HepG2 (cell line): ENCODE measurements around the gene DSCAM. TPM values are rescaled to one million over a fixed set of nuclear protein-coding genes. Genes with fewer than 3 reads are reported as not detected.

Source experiments
- ATAC-seq: fragments of 200-7000 bp; cut with Tn5 transposase; 3 replicates; pipeline ENCODE4 v1.9.1; 2020; ENCODE audit warnings: mild to moderate bottlenecking, moderate library complexity
- BruUV-seq: library from RNA; stranded (reverse); fragments of 400-500 nt; replicated peaks from 2 replicates; lab custom pipeline; 2021; lab: Mats Ljungman, UMichigan
- CTCF ChIA-PET: fragments of 300-600 bp; formaldehyde crosslinking; extraction: SDS; loops from one replicate; lab custom pipeline; 2021; ENCODE audit warnings: low total read pairs, inconsistent platforms, low intra/inter-chr PET ratio; lab: Yijun Ruan, JAX
- POLR2A ChIA-PET: fragments of 350-600 bp; sonication (Branson Sonifier 250); formaldehyde crosslinking; loops from one replicate; lab custom pipeline; 2020; ENCODE audit warnings: antibody characterized with exemption, inconsistent platforms; lab: Yijun Ruan, JAX
- DNase-seq: peaks from one replicate; pipeline ENCODE4 v3.0.0-alpha.2; 2015; ENCODE audit warnings: low spot score
- FAIRE-seq: peaks from 3 replicates; lab custom pipeline; 2011; peaks lifted over from hg19 to GRCh38; lab: Jason Lieb, UNC
- H2AFZ ChIP-seq: one replicate; pipeline ENCODE4 v1.6.1; 2011; ENCODE audit warnings: low read length, inconsistent platforms
- H3K27ac ChIP-seq: fragments of 300-600 bp; 3 replicates; pipeline ENCODE4 v1.8.0; 2011; ENCODE audit warnings: mixed run types, mild to moderate bottlenecking, mixed read lengths, low read length, inconsistent platforms; ENCODE audit not compliant: insufficient read depth; ENCODE audit errors: extremely low read length
- H3K27me3 ChIP-seq, 2 experiments: fragments of 200-600 bp in 1 of 2; 2 replicates in 1 of 2; 3 replicates in 1 of 2; pipeline versions ENCODE4 v1.6.0 to v1.8.0; 2011; ENCODE audit warnings: low read length in 2 of 2, mild to moderate bottlenecking in 2 of 2, moderate library complexity in 2 of 2, inconsistent platforms in 1 of 2; ENCODE audit not compliant: insufficient read depth in 2 of 2, control insufficient read depth in 1 of 2
- H3K36me3 ChIP-seq, 2 experiments: fragments of 200-600 bp in 1 of 2; replicated peaks in 1 of 2; 2 replicates in 1 of 2; 3 replicates in 1 of 2; pipeline versions ENCODE4 v1.5.1 to v1.8.0; 2011; ENCODE audit warnings: low read length in 2 of 2, inconsistent platforms in 1 of 2; ENCODE audit not compliant: insufficient read depth in 2 of 2, control insufficient read depth in 1 of 2
- H3K4me1 ChIP-seq: 2 replicates; pipeline ENCODE4 v1.5.1; 2012; ENCODE audit warnings: low read length, inconsistent platforms; ENCODE audit not compliant: insufficient read depth
- H3K4me2 ChIP-seq: 2 replicates; pipeline ENCODE4 v1.6.0; 2011; ENCODE audit warnings: low read depth, low read length, inconsistent platforms
- H3K4me3 ChIP-seq, 3 experiments: fragments of 200-600 bp in 1 of 3; sonication (generic), shearing (Covaris generic) in 1 of 3; replicated peaks in 1 of 3; 2 replicates each; pipeline ENCODE4 v1.5.1; 2011 to 2016; ENCODE audit warnings: low read length in 3 of 3, inconsistent platforms in 2 of 3, low read depth in 2 of 3, mild to moderate bottlenecking in 2 of 3, control low read depth in 1 of 3, mixed read lengths in 1 of 3; ENCODE audit not compliant: insufficient read depth in 1 of 3
- H3K79me2 ChIP-seq: one replicate; pipeline ENCODE4 v1.6.1; 2011; ENCODE audit warnings: low read length, inconsistent platforms; ENCODE audit not compliant: insufficient read depth
- H3K9ac ChIP-seq: 2 replicates; pipeline ENCODE4 v1.6.0; 2011; ENCODE audit warnings: mild to moderate bottlenecking, low read depth, low read length, inconsistent platforms; ENCODE audit not compliant: insufficient read depth
- H3K9me3 ChIP-seq: 2 replicates; pipeline ENCODE4 v1.5.1; 2012; ENCODE audit warnings: mild to moderate bottlenecking, low read length
- H4K20me1 ChIP-seq: 2 replicates; pipeline ENCODE4 v1.6.0; 2011; ENCODE audit warnings: inconsistent platforms, mild to moderate bottlenecking, low read length, moderate library complexity; ENCODE audit not compliant: insufficient read depth
- AKNA ChIP-seq: sonication (generic); formaldehyde crosslinking; IDR thresholded peaks from 2 replicates; pipeline ENCODE4 v1.4.0; 2020; ENCODE audit warnings: missing genetic modification reagents, borderline replicate concordance
- HMG20A ChIP-seq: IDR thresholded peaks from 2 replicates; pipeline ENCODE4 v1.6.1; 2016; ENCODE audit warnings: borderline replicate concordance
- JUN ChIP-seq: sonication (generic); formaldehyde crosslinking; IDR thresholded peaks from 2 replicates; pipeline ENCODE4 v1.4.0; 2020; ENCODE audit warnings: mild to moderate bottlenecking, missing genetic modification reagents
- JUND ChIP-seq: sonication (generic); formaldehyde crosslinking; IDR thresholded peaks from 2 replicates; pipeline ENCODE4 v1.8.0; 2022; ENCODE audit warnings: mild to moderate bottlenecking, missing genetic modification reagents
- KDM3A ChIP-seq: IDR thresholded peaks from 2 replicates; pipeline ENCODE4 v1.6.1; 2018; ENCODE audit warnings: low read depth, missing compliant biosample characterization
- MTERF4 ChIP-seq: sonication (generic); formaldehyde crosslinking; IDR thresholded peaks from 2 replicates; pipeline ENCODE4 v1.8.0; 2023; ENCODE audit warnings: mild to moderate bottlenecking, missing genetic modification reagents
- TEAD2 ChIP-seq: sonication (generic); formaldehyde crosslinking; IDR thresholded peaks from 2 replicates; pipeline ENCODE4 v1.9.0; 2021; ENCODE audit warnings: missing genetic modification reagents
- ZHX1 ChIP-seq: sonication (generic); formaldehyde crosslinking; IDR thresholded peaks from 2 replicates; pipeline ENCODE4 v1.8.1; 2022; ENCODE audit warnings: low read depth, mild to moderate bottlenecking, missing genetic modification reagents
- ZNF251 ChIP-seq: sonication (generic); formaldehyde crosslinking; IDR thresholded peaks from 2 replicates; pipeline ENCODE4 v1.9.0; 2021; ENCODE audit warnings: mild to moderate bottlenecking, missing genetic modification reagents
- WGBS: methylation state at CpG from one replicate; pipeline ENCODE4 v1.1.6; 2017; ENCODE audit warnings: low lambda C conversion rate; 5-methylcytosine and 5-hydroxymethylcytosine counted together
- in situ Hi-C: cut with HindIII; loops from 2 replicates; pipeline ENCODE4 v1.10.0; 2017; ENCODE audit warnings: low pct_unique_long_range_greater_than_20kb; ENCODE audit not compliant: extremely low pct_ligation_motif_present
- intact Hi-C: fragments of 100-400 bp; cut with micrococcal nuclease; formaldehyde crosslinking; loops from one replicate; pipeline ENCODE4 v1.10.0; 2022; ENCODE audit not compliant: unreplicated experiment
- polyA plus RNA-seq, 8 experiments: library from polyadenylated mRNA; depleted of rRNA in 3 of 8; stranded (reverse) in 7 of 8; unstranded in 1 of 8; fragments of >200 nt; fragmentation: Illumina TruSeq in 4 of 8; extraction: Trizol in 4 of 8; gene quantifications; 2 replicates each; pipeline versions ENCODE4 v1.2.1 to v1.2.3, GENCODE V29; 2011 to 2016; ENCODE audit warnings: low read depth in 4 of 8, missing spikeins in 1 of 8, mixed read lengths in 1 of 8; ENCODE audit not compliant: insufficient read depth in 1 of 8
- total RNA-seq, 5 experiments: library from RNA; depleted of rRNA; stranded (reverse); fragments of >200 nt; fragmentation: Illumina TruSeq; extraction: Trizol; gene quantifications; 2 replicates each; pipeline ENCODE4 v1.2.3, GENCODE V29; 2016; ENCODE audit warnings: low read depth in 1 of 5

DSCAM gene
- total and polyA plus RNA-seq, 2 of the 13 experiments (the other 11 are each of a cell fraction or from before 2014, with no cell fraction given): not detected

GRCh38 chr21:40562242-40563002, 284.5 kb downstream of the DSCAM start:
- no peak for ATAC-seq
- DNase-seq: no peak
- Histone ChIP-seq H3K4me3 (no peak overlapping the region), H3K27me3 (no peaks in the 10 kb centered on the region), H3K27ac (no peak overlapping the region), H3K36me3 (no peaks in the 10 kb centered on the region), H3K79me2 (no peaks in the 10 kb centered on the region), H3K4me1 (no peaks in the 10 kb centered on the region), H3K9me3 (peaks cover 91% of the 10 kb centered on the region), H3K4me2 (no peak overlapping the region), H2AFZ (no peak overlapping the region), H4K20me1 (no peaks in the 10 kb centered on the region), H3K9ac (no peak overlapping the region)
- TF ChIP-seq ZHX1 (no peak), ZNF251 (CRISPR knock-in tag) (no peak), HMG20A (no peak)
- ChIA-PET POLR2A (no interaction called here), CTCF (no interaction called here)
- intact Hi-C loops: no loop called here
- in situ Hi-C loops: no loop called here
- no TSS peak for BruUV-seq
- no peak for FAIRE-seq
- WGBS: 7% methylated on average over 9 of the region's 9 CpGs

- intact Hi-C loops (no loop called here), in situ Hi-C loops (no loop called here)
- H3K36me3 ChIP-seq: no peaks in the 10 kb centered on the region
- peaks cover 93% of the 10 kb centered on the region for H3K9me3 ChIP-seq
- ChIA-PET POLR2A (no interaction called here), CTCF (no interaction called here)
- no peak overlapping the region for H3K27ac ChIP-seq
- no peaks in the 10 kb centered on the region for H4K20me1 ChIP-seq
- ATAC-seq: no peak
- no peak overlapping the region for H3K4me3 ChIP-seq
- no peak overlapping the region for H3K4me2 ChIP-seq
- 0% methylated on average over 1 of the region's 1 CpG for WGBS
- no peak for FAIRE-seq
- DNase-seq: no peak
- H3K9ac ChIP-seq: no peak overlapping the region
- no TSS peak for BruUV-seq
- H3K27me3 ChIP-seq: no peaks in the 10 kb centered on the region
- H2AFZ ChIP-seq: no peak overlapping the region
- no peaks in the 10 kb centered on the region for H3K79me2 ChIP-seq
- no peaks in the 10 kb centered on the region for H3K4me1 ChIP-seq
- TF ChIP-seq TEAD2 (CRISPR knock-in tag) (no peak), JUND (no peak), MTERF4 (CRISPR knock-in tag) (no peak), JUN (CRISPR knock-in tag) (no peak), KDM3A (CRISPR knock-in tag) (no peak), AKNA (CRISPR knock-in tag) (no peak)
These were observed 290.5 kb downstream of the DSCAM start for GRCh38 chr21:40556442-40556968.
